Muscle layer of colon (tissue), 2 donors: ENCODE results near the gene CEBPB.
"Not testable (repeated sequence)": the region's sequence is repeated elsewhere in the genome, so short reads cannot be mapped to it uniquely, and the experiment has no call there.

Source experiments
- H3K27ac ChIP-seq: one replicate; pipeline ENCODE4 v1.7.0; 2013; ENCODE audit warnings: low read depth, mild to moderate bottlenecking, low read length, moderate library complexity
- H3K27me3 ChIP-seq, 2 donors: one replicate each; pipeline ENCODE4 v1.7.0; 2013; ENCODE audit warnings: low read length in 2 of 2, mild to moderate bottlenecking in 2 of 2; ENCODE audit not compliant: insufficient read depth in 2 of 2, control insufficient read depth in 1 of 2
- H3K36me3 ChIP-seq: one replicate; pipeline ENCODE4 v1.7.0; 2013; ENCODE audit warnings: mild to moderate bottlenecking, low read length; ENCODE audit not compliant: insufficient read depth
- H3K4me1 ChIP-seq: one replicate; pipeline ENCODE4 v1.7.0; 2013; ENCODE audit warnings: mild to moderate bottlenecking, low read length; ENCODE audit not compliant: insufficient read depth
- H3K4me3 ChIP-seq, 2 donors: one replicate each; pipeline ENCODE4 v1.7.0; 2013; ENCODE audit warnings: low read length in 2 of 2, low read depth in 1 of 2, mild to moderate bottlenecking in 1 of 2, moderate library complexity in 1 of 2
- H3K9ac ChIP-seq: one replicate; pipeline ENCODE4 v1.7.0; 2013; ENCODE audit warnings: low read length
- H3K9me3 ChIP-seq: one replicate; pipeline ENCODE4 v1.7.0; 2013; ENCODE audit warnings: mild to moderate bottlenecking, low read length
- donor health status: abdominal sarcoma.
- donor health status: Adenocarcinoma of cecum.

CEBPB gene

GRCh38 chr20:50196896-50197295 lies 6.3 kb downstream of the CEBPB start:
- no peaks in the 10 kb centered on the region for H3K9me3 ChIP-seq
- H3K4me1 ChIP-seq: peaks cover 20% of the 10 kb centered on the region
- no peak overlapping the region for H3K4me3 ChIP-seq
- H3K36me3 ChIP-seq: peaks cover 7% of the 10 kb centered on the region
- no peaks in the 10 kb centered on the region for H3K27me3 ChIP-seq
- no peak overlapping the region for H3K27ac ChIP-seq
- H3K9ac ChIP-seq: no peak overlapping the region

- H3K36me3 ChIP-seq: peaks cover 7% of the 10 kb centered on the region
- no peak overlapping the region for H3K4me3 ChIP-seq
- H3K27ac ChIP-seq: no peak overlapping the region
- no peak overlapping the region for H3K9ac ChIP-seq
- peaks cover 20% of the 10 kb centered on the region for H3K4me1 ChIP-seq
- no peaks in the 10 kb centered on the region for H3K27me3 ChIP-seq
- no peaks in the 10 kb centered on the region for H3K9me3 ChIP-seq
Measured at GRCh38 chr20:50197463-50198179, 7.0 kb downstream of the CEBPB start.

GRCh38 chr20:50198180-50198666 lies 7.6 kb downstream of the CEBPB start:
- Histone ChIP-seq H3K4me3 (no peak overlapping the region), H3K9me3 (no peaks in the 10 kb centered on the region), H3K36me3 (peaks cover 7% of the 10 kb centered on the region), H3K9ac (no peak overlapping the region), H3K27me3 (no peaks in the 10 kb centered on the region), H3K27ac (no peak overlapping the region), H3K4me1 (peaks cover 18% of the 10 kb centered on the region)

GRCh38 chr20:50198716-50199115 lies 8.1 kb downstream of the CEBPB start:
- H3K27me3 ChIP-seq: no peaks in the 10 kb centered on the region
- no peak overlapping the region for H3K4me3 ChIP-seq
- no peak overlapping the region for H3K9ac ChIP-seq
- H3K36me3 ChIP-seq: peaks cover 7% of the 10 kb centered on the region
- peaks cover 13% of the 10 kb centered on the region for H3K4me1 ChIP-seq
- H3K27ac ChIP-seq: no peak overlapping the region
- H3K9me3 ChIP-seq: no peaks in the 10 kb centered on the region

- H3K27ac ChIP-seq: no peak overlapping the region
- no peak overlapping the region for H3K9ac ChIP-seq
- H3K4me1 ChIP-seq: peaks cover 4% of the 10 kb centered on the region
- H3K4me3 ChIP-seq: no peak overlapping the region
- H3K27me3 ChIP-seq: no peaks in the 10 kb centered on the region
- peaks cover 4% of the 10 kb centered on the region for H3K36me3 ChIP-seq
- H3K9me3 ChIP-seq: no peaks in the 10 kb centered on the region
Measured at GRCh38 chr20:50199703-50200102, 9.1 kb downstream of the CEBPB start.

GRCh38 chr20:50200482-50201104 lies 10.0 kb downstream of the CEBPB start:
- no peak overlapping the region for H3K4me3 ChIP-seq
- H3K27me3 ChIP-seq: no peaks in the 10 kb centered on the region
- H3K27ac ChIP-seq: no peak overlapping the region
- no peaks in the 10 kb centered on the region for H3K9me3 ChIP-seq
- no peak overlapping the region for H3K9ac ChIP-seq
- H3K4me1 ChIP-seq: no peaks in the 10 kb centered on the region
- no peaks in the 10 kb centered on the region for H3K36me3 ChIP-seq

- not testable (repeated sequence) for H3K4me3 ChIP-seq, H3K36me3 ChIP-seq, H3K27ac ChIP-seq, H3K4me1 ChIP-seq, H3K9me3 ChIP-seq, H3K27me3 ChIP-seq, H3K9ac ChIP-seq
Measured at GRCh38 chr20:50201710-50202109, 11.1 kb downstream of the CEBPB start.

- Histone ChIP-seq H3K9ac (no peak overlapping the region), H3K27me3 (no peaks in the 10 kb centered on the region), H3K4me1 (no peaks in the 10 kb centered on the region), H3K9me3 (no peaks in the 10 kb centered on the region), H3K27ac (no peak overlapping the region), H3K4me3 (no peak overlapping the region), H3K36me3 (no peaks in the 10 kb centered on the region)
Measured at GRCh38 chr20:50202677-50203076, 12.0 kb downstream of the CEBPB start.

- Histone ChIP-seq H3K36me3 (no peaks in the 10 kb centered on the region), H3K4me3 (no peak overlapping the region), H3K9ac (no peak overlapping the region), H3K4me1 (no peaks in the 10 kb centered on the region), H3K27ac (no peak overlapping the region), H3K9me3 (no peaks in the 10 kb centered on the region), H3K27me3 (no peaks in the 10 kb centered on the region)
Measured at GRCh38 chr20:50203951-50204937, 13.6 kb downstream of the CEBPB start.

GRCh38 chr20:50207026-50207425 lies 16.4 kb downstream of the CEBPB start:
- Histone ChIP-seq H3K4me3 (no peak overlapping the region), H3K9ac (no peak overlapping the region), H3K27ac (no peak overlapping the region), H3K9me3 (no peaks in the 10 kb centered on the region), H3K4me1 (no peaks in the 10 kb centered on the region), H3K36me3 (no peaks in the 10 kb centered on the region), H3K27me3 (no peaks in the 10 kb centered on the region)

GRCh38 chr20:50208085-50208491 lies 17.5 kb downstream of the CEBPB start:
- H3K4me1 ChIP-seq: no peaks in the 10 kb centered on the region
- H3K27ac ChIP-seq: no peak overlapping the region
- no peaks in the 10 kb centered on the region for H3K36me3 ChIP-seq
- no peaks in the 10 kb centered on the region for H3K27me3 ChIP-seq
- no peak overlapping the region for H3K4me3 ChIP-seq
- H3K9me3 ChIP-seq: no peaks in the 10 kb centered on the region
- H3K9ac ChIP-seq: no peak overlapping the region
